B cell (primary cell): Measurements from ENCODE around the gene NTRK3. TPM values are rescaled to one million over a fixed set of nuclear protein-coding genes. Genes with fewer than 3 reads are reported as not detected.

Experiments used
- ATAC-seq: fragments of 200-7000 bp; cut with Tn5 transposase; one replicate; pipeline ENCODE4 v1.10.0; 2021; ENCODE audit warnings: low read depth, mild to moderate bottlenecking, moderate number of reproducible peaks, moderate library complexity
- CTCF ChIA-PET: fragments of 350-600 bp; sonication (Branson Sonifier 250); formaldehyde crosslinking; loops from one replicate; lab custom pipeline; 2021; ENCODE audit warnings: antibody characterized with exemption, inconsistent platforms; lab: Charles Lee
- POLR2A ChIA-PET: fragments of 350-600 bp; sonication (Branson Sonifier 250); formaldehyde crosslinking; loops from one replicate; lab custom pipeline; 2021; ENCODE audit warnings: antibody characterized with exemption; lab: Charles Lee
- DNase-seq: peaks from one replicate; pipeline ENCODE4 v3.0.0; 2013
- H2AFZ ChIP-seq: 2 replicates; pipeline ENCODE4 v1.6.1; 2012; ENCODE audit warnings: mild to moderate bottlenecking, low read depth, low read length; ENCODE audit not compliant: insufficient read depth, poor library complexity, severe bottlenecking
- H3K27ac ChIP-seq, 2 donors: 1 replicate in 1 of 2; 2 replicates in 1 of 2; pipeline ENCODE4 v1.5.1; 2012 to 2013; ENCODE audit warnings: low read length in 2 of 2, mild to moderate bottlenecking in 2 of 2, moderate library complexity in 1 of 2
- H3K27me3 ChIP-seq, 4 experiments: fragments of 200-600 bp in 1 of 4; sonication (generic) in 1 of 4; replicated peaks in 1 of 4; 1 replicate in 2 of 4; 2 replicates in 2 of 4; pipeline versions ENCODE4 v1.6.1 to v1.7.0; 2013 to 2016; ENCODE audit warnings: low read length in 3 of 4, mild to moderate bottlenecking in 2 of 4, mixed read lengths in 1 of 4, moderate library complexity in 1 of 4; ENCODE audit not compliant: insufficient read depth in 4 of 4, control insufficient read depth in 3 of 4; ENCODE audit errors: control extremely low read depth in 1 of 4
- H3K36me3 ChIP-seq, 2 experiments: replicated peaks in 1 of 2; 1 replicate in 1 of 2; 2 replicates in 1 of 2; pipeline versions ENCODE4 v1.6.1 to v1.7.1; 2013; ENCODE audit warnings: low read length in 1 of 2; ENCODE audit not compliant: insufficient read depth in 2 of 2, control insufficient read depth in 1 of 2; ENCODE audit errors: control extremely low read depth in 1 of 2, extremely low read depth in 1 of 2
- H3K4me1 ChIP-seq, 2 donors: fragments of 200-600 bp in 1 of 2; sonication (generic) in 1 of 2; 1 replicate in 1 of 2; 2 replicates in 1 of 2; pipeline versions ENCODE4 v1.5.1 to v1.6.1; 2013 to 2017; ENCODE audit warnings: low read length in 2 of 2; ENCODE audit not compliant: control insufficient read depth in 2 of 2, insufficient read depth in 2 of 2
- H3K4me2 ChIP-seq: replicated peaks from 2 replicates; pipeline ENCODE3; 2012; ENCODE audit warnings: mild to moderate bottlenecking, low read depth, low read length; ENCODE audit not compliant: poor library complexity, severe bottlenecking
- H3K4me3 ChIP-seq, 5 experiments: fragments of 200-600 bp in 1 of 5; sonication (generic) in 1 of 5; 1 replicate in 3 of 5; 2 replicates in 2 of 5; pipeline versions ENCODE4 v1.5.1 to v1.7.0; 2011 to 2016; ENCODE audit warnings: low read length in 4 of 5, mild to moderate bottlenecking in 4 of 5, low read depth in 2 of 5, control low read depth in 1 of 5, moderate library complexity in 1 of 5; ENCODE audit not compliant: insufficient read depth in 1 of 5; ENCODE audit errors: control extremely low read depth in 1 of 5, extremely low read depth in 1 of 5
- H3K79me2 ChIP-seq: fragments of 200-600 bp; sonication (generic); one replicate; pipeline ENCODE4 v1.6.0; 2016; ENCODE audit warnings: low read length; ENCODE audit not compliant: control insufficient read depth, insufficient read depth
- H3K9ac ChIP-seq: fragments of 200-600 bp; sonication (generic); 2 replicates; pipeline ENCODE4 v1.6.1; 2017; ENCODE audit warnings: mild to moderate bottlenecking, low read length, moderate library complexity
- H3K9me3 ChIP-seq, 3 donors: one replicate each; pipeline versions ENCODE4 v1.6.1 to v1.7.1; 2013; ENCODE audit warnings: low read length in 2 of 3; ENCODE audit not compliant: control insufficient read depth in 2 of 3, insufficient read depth in 1 of 3; ENCODE audit errors: control extremely low read depth in 1 of 3
- H4K20me1 ChIP-seq: 2 replicates; pipeline ENCODE4 v1.6.0; 2012; ENCODE audit warnings: mild to moderate bottlenecking, low read length; ENCODE audit not compliant: insufficient read depth, control insufficient read depth, poor library complexity, severe bottlenecking
- H3K27ac Mint-ChIP-seq: one replicate; pipeline ENCODE4 v1.8.0; 2021; ENCODE audit warnings: mixed read lengths
- H3K27me3 Mint-ChIP-seq: one replicate; pipeline ENCODE4 v1.8.0; 2021; ENCODE audit warnings: mixed read lengths
- H3K4me1 Mint-ChIP-seq: one replicate; pipeline ENCODE4 v1.8.0; 2021; ENCODE audit warnings: mixed read lengths
- H3K4me3 Mint-ChIP-seq: one replicate; pipeline ENCODE4 v1.8.0; 2021; ENCODE audit warnings: mixed read lengths
- H3K9me3 Mint-ChIP-seq: one replicate; pipeline ENCODE4 v1.8.0; 2022; ENCODE audit warnings: mixed read lengths; ENCODE audit not compliant: insufficient read depth
- EZH2 ChIP-seq: IDR thresholded peaks from 2 replicates; pipeline ENCODE4 v1.6.1; 2012; ENCODE audit warnings: borderline replicate concordance, low read depth, mild to moderate bottlenecking, moderate library complexity, low read length; ENCODE audit not compliant: insufficient read depth, poor library complexity, severe bottlenecking
- WGBS: methylation state at CpG from one replicate; pipeline ENCODE4 v1.1.5; 2013; ENCODE audit warnings: missing lambda C conversion rate; ENCODE audit not compliant: insufficient coverage; 5-methylcytosine and 5-hydroxymethylcytosine counted together
- intact Hi-C: fragments of 100-400 bp; cut with micrococcal nuclease; formaldehyde crosslinking; loops from one replicate; pipeline ENCODE4 v1.10.0; 2022
- polyA plus RNA-seq: library from polyadenylated mRNA; depleted of rRNA; stranded (reverse); fragments of >200 nt; gene quantifications from 2 replicates; pipeline ENCODE4 v1.2.3, GENCODE V29; 2012
- total RNA-seq, 2 donors: library from RNA; stranded (reverse); fragments of 120-200 nt in 1 of 2; gene quantifications; 1 replicate in 1 of 2; 2 replicates in 1 of 2; pipeline versions ENCODE4 v1.2.3 to v1.2.4, GENCODE V29; 2013 to 2022
- TF ChIP-seq, protein P1 (sequence below): fragments of 200-600 bp; IDR thresholded peaks from one replicate; pipeline ENCODE4 v1.8.0; 2022; ENCODE audit warnings: antibody characterized with exemption, mild to moderate bottlenecking

NTRK3 gene
- total and polyA plus RNA-seq, 2 donors (not counting 1 experiment from before 2014, with no cell fraction given) = not detected

DNA sequence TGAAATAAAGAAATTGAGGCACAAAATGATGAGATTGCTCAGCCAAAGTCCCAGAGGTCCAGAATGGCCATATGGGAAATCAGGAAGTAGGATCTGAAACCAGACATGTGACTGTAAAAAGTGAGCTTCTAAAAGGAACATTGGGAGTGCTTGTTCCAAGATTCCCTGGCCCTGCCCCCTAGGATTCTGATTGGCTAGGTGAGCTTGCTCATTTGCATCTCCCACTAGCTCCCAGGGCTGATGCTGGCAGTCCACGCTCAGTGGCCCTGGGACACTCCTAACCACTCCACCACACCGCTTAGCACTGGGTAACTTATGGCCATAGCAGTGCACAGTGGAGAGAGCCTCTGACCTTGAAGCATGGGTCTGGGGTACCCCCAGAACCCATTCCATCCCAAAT is 326.7 kb downstream of the NTRK3 start:
- Histone ChIP-seq H3K79me2 (no peaks in the 10 kb centered on the region), H3K9ac (no peak overlapping the region), H3K27me3 (no peaks in the 10 kb centered on the region), H3K27ac (no peak overlapping the region), H3K9me3 (peaks cover 0 to 6% (median 0%) of the 10 kb centered on the region in 3 donors), H2AFZ (no peak overlapping the region), H3K4me1 (no peaks in the 10 kb centered on the region), H3K4me3 (no peak overlapping the region), H4K20me1 (no peaks in the 10 kb centered on the region), H3K4me2 (no peak overlapping the region), H3K36me3 (no peaks in the 10 kb centered on the region)
- TF ChIP-seq EZH2 = no peak
- DNase-seq (no peak), ATAC-seq (no peak)
- ChIA-PET POLR2A (no interaction called here), CTCF (no interaction called here)
- Mint-ChIP-seq H3K4me1 (no peaks in the 10 kb centered on the region), H3K27ac (no peak overlapping the region), H3K27me3 (no peaks in the 10 kb centered on the region), H3K4me3 (no peak overlapping the region), H3K9me3 (no peaks in the 10 kb centered on the region)
- intact Hi-C loops = no loop called here
- 91% methylated on average over 2 of the region's 2 CpGs for WGBS

- Histone ChIP-seq H3K27ac (no peak overlapping the region), H3K27me3 (no peaks in the 10 kb centered on the region), H4K20me1 (no peaks in the 10 kb centered on the region), H3K9ac (no peak overlapping the region), H3K79me2 (no peaks in the 10 kb centered on the region), H3K4me2 (no peak overlapping the region), H3K4me3 (no peak overlapping the region), H3K4me1 (no peaks in the 10 kb centered on the region), H3K9me3 (no peaks in the 10 kb centered on the region), H3K36me3 (no peaks in the 10 kb centered on the region), H2AFZ (no peak overlapping the region)
- DNase-seq (no peak), ATAC-seq (no peak)
- TF ChIP-seq, protein P1, sequence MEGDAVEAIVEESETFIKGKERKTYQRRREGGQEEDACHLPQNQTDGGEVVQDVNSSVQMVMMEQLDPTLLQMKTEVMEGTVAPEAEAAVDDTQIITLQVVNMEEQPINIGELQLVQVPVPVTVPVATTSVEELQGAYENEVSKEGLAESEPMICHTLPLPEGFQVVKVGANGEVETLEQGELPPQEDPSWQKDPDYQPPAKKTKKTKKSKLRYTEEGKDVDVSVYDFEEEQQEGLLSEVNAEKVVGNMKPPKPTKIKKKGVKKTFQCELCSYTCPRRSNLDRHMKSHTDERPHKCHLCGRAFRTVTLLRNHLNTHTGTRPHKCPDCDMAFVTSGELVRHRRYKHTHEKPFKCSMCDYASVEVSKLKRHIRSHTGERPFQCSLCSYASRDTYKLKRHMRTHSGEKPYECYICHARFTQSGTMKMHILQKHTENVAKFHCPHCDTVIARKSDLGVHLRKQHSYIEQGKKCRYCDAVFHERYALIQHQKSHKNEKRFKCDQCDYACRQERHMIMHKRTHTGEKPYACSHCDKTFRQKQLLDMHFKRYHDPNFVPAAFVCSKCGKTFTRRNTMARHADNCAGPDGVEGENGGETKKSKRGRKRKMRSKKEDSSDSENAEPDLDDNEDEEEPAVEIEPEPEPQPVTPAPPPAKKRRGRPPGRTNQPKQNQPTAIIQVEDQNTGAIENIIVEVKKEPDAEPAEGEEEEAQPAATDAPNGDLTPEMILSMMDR = no peak
- TF ChIP-seq EZH2 = no peak
- CTCF ChIA-PET = no interaction called here
- intact Hi-C loops = no loop called here
- 90% methylated on average over 1 of the region's 1 CpG for WGBS
- Mint-ChIP-seq H3K4me3 (no peak overlapping the region), H3K9me3 (peaks cover 4% of the 10 kb centered on the region), H3K27me3 (no peaks in the 10 kb centered on the region), H3K27ac (no peak overlapping the region), H3K4me1 (no peaks in the 10 kb centered on the region)
- POLR2A ChIA-PET = no interaction called here
Observed at GRCh38 chr15:87924433-87924832, 332.1 kb downstream of the NTRK3 start.
